BJ (cell line): ENCODE measurements around the gene TREH. TPM values are rescaled to one million over a fixed set of nuclear protein-coding genes. Genes with fewer than 3 reads are reported as not detected.
A peak's percentile ranks its signal among the peaks of the same experiment; 100 is the strongest.

Experiments
- CTCF ChIA-PET: fragments of 350-600 bp; formaldehyde crosslinking; extraction: SDS; loops from one replicate; lab custom pipeline; 2021; ENCODE audit warnings: antibody characterized with exemption, inconsistent platforms; lab: Yijun Ruan, JAX
- POLR2A ChIA-PET: fragments of 300-600 bp; sonication (Branson Sonifier 250); formaldehyde crosslinking; extraction: SDS; loops from one replicate; lab custom pipeline; 2021; ENCODE audit warnings: antibody characterized with exemption; lab: Charles Lee
- DNase-seq: peaks from one replicate; pipeline ENCODE4 v3.0.0-alpha.2; 2011; ENCODE audit warnings: low read depth
- H3K27me3 ChIP-seq: 2 replicates; pipeline ENCODE4 v1.6.0; 2011; ENCODE audit warnings: low read length; ENCODE audit not compliant: control insufficient read depth, insufficient read depth
- H3K36me3 ChIP-seq: 2 replicates; pipeline ENCODE4 v1.5.1; 2011; ENCODE audit warnings: low read length; ENCODE audit not compliant: control insufficient read depth, insufficient read depth
- H3K4me3 ChIP-seq: 2 replicates; pipeline ENCODE4 v1.5.1; 2011; ENCODE audit warnings: low read depth, mild to moderate bottlenecking, control low read depth, low read length
- polyA plus RNA-seq: library from polyadenylated mRNA; depleted of rRNA; stranded (reverse); fragments of >200 nt; gene quantifications from 2 replicates; pipeline ENCODE4 v1.2.3, GENCODE V29; 2011
- TF ChIP-seq, protein P1 (sequence below): IDR thresholded peaks from 2 replicates; pipeline ENCODE4 v1.5.1; 2011; ENCODE audit warnings: low read depth, mild to moderate bottlenecking, control low read depth, inconsistent platforms, low read length, moderate library complexity; ENCODE audit not compliant: insufficient read depth

The TREH gene
- polyA plus RNA-seq, 1 experiment: not detected

DNA sequence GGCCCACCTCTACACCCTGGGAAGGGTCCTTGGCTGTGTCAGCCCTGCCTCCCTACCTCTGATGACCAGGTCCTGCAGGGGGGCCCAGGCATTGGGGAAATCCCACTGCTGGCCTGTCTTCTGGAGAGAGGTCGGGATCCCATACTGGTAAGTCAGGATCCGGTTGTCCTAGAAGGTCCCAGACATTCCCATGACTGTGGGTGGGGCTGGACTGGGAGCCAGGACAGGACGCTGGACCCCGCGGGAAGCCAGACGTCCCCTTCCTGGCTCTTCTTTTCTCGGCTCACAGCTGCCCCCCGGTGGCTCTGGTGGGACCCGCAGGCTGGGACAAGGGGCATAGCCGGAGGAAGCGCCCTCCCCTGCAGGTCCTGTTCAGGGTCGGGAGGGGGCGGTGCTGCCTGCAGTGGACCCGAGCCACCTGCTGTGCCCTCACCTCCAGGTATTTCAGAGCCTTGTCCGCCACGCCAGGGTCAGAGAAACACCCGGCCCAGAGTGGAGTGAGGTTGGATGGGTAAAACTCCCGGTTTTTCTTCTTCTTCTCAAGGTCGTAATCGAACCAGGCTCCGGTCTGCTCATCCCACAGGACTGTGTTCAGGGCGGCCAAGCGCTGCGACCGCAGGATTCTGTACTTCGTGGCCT, 20.0 kb downstream of the TREH start:
- Histone ChIP-seq H3K27me3 (no peaks in the 10 kb centered on the region), H3K4me3 (no peak overlapping the region), H3K36me3 (peaks cover 16% of the 10 kb centered on the region)
- POLR2A ChIA-PET: no interaction called here
- TF ChIP-seq, protein P1, sequence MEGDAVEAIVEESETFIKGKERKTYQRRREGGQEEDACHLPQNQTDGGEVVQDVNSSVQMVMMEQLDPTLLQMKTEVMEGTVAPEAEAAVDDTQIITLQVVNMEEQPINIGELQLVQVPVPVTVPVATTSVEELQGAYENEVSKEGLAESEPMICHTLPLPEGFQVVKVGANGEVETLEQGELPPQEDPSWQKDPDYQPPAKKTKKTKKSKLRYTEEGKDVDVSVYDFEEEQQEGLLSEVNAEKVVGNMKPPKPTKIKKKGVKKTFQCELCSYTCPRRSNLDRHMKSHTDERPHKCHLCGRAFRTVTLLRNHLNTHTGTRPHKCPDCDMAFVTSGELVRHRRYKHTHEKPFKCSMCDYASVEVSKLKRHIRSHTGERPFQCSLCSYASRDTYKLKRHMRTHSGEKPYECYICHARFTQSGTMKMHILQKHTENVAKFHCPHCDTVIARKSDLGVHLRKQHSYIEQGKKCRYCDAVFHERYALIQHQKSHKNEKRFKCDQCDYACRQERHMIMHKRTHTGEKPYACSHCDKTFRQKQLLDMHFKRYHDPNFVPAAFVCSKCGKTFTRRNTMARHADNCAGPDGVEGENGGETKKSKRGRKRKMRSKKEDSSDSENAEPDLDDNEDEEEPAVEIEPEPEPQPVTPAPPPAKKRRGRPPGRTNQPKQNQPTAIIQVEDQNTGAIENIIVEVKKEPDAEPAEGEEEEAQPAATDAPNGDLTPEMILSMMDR: peak; percentile 99
- CTCF ChIA-PET: interaction anchor here (0.5 to 6.0 kb wide), 31 partner anchors 8 to 384 kb away, joined by 3 to 56 read pairs (median 5); partner anchors contain the start of genes PHLDB1, TREH and UPK2
- no peak for DNase-seq

DNA sequence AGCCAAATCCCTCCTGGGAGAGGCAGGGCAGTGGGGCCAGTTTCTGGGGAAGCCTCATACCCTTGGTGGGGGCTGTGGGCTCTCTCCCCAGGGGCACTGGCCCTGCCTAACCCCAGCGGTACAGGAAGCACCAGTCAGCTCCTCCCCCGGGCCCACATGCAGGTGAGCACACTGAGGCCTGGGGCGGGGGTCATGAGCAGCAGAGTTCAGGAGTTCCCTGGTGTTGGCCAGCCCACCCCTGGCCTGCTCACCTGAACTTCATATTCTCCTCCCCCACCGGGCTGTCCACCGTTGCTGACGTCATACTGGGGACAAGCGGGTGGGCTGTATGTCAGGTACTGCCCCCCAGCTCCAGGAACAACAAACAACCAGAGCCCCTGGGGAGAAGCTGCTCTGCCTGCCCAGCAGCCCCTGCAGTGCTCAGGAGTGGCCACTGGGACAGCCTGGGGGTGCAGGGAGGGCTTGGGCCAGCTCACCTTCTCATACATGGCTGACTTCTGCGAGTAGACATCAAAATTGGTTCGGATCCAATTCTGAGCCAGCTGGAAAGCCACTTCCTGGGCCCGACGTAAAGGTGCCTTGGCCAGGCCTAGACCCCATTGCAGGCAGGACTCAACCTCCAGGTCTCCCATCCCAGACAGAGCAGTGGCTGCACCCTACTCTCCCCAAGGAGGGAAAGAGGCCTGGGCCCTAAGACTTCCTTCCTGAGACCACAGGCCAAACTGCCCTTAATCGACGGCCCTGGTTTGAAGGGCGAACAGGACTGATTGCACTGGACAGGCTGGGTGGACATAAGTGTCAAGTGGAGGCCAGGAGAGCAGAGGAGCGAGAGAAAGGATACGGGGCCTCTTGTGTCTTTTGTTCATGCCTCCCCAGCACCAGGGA, 20.8 kb downstream of the TREH start:
- no peak for DNase-seq
- Histone ChIP-seq H3K36me3 (peaks cover 16% of the 10 kb centered on the region), H3K27me3 (no peaks in the 10 kb centered on the region), H3K4me3 (no peak overlapping the region)
- ChIA-PET CTCF (interaction anchor here (0.6 to 6.0 kb wide), 32 partner anchors 8 to 361 kb away, joined by 3 to 56 read pairs (median 5); partner anchors contain the start of genes PHLDB1, TREH and UPK2), POLR2A (no interaction called here)
- TF ChIP-seq, protein P1: peak; percentile 32; the same call in 1 of the 2 replicates

DNA sequence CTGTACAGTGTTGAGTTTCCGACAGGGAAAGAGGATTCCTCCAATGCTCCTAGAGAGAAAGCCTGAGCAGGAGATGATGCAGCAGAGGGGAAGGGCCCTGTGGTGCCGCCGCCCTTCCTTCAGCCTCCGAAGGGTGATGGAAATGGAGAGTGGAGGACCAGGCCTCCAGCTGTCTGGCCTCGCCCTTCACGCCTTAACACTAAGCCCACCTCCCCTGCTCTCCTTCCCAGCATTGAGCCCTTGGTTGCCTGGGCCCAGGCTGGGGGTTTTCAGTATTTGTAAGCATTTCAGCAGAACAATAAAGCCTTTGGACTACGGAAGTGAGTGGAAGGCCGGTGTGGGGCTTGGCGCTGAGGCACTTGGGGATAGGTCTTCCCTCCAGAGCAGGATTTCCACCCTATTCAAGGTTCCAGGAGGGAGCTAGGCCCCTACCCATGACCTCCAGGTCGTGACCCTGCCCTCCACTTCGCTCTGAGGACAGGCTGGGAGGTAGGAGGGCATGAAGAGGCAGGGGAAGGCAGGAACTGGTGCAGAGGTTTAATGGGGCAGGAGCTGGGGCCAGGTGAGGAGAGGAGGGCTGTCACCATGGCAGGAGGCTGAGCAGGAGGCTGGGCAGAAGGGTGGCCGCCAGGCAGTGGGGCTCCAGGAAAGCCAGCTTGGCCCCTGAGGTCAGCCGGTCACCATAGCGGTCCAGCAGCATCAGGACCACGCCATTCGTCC, 21.6 kb downstream of the TREH start:
- TF ChIP-seq, protein P1: no peak
- POLR2A ChIA-PET: no interaction called here
- DNase-seq: no peak
- CTCF ChIA-PET: interaction anchor here (0.7 to 6.0 kb wide), 17 partner anchors 10 to 299 kb away, joined by 3 to 56 read pairs (median 6); partner anchors contain the start of genes PHLDB1 and UPK2
- Histone ChIP-seq H3K27me3 (no peaks in the 10 kb centered on the region), H3K36me3 (peaks cover 19% of the 10 kb centered on the region), H3K4me3 (no peak overlapping the region)

DNA sequence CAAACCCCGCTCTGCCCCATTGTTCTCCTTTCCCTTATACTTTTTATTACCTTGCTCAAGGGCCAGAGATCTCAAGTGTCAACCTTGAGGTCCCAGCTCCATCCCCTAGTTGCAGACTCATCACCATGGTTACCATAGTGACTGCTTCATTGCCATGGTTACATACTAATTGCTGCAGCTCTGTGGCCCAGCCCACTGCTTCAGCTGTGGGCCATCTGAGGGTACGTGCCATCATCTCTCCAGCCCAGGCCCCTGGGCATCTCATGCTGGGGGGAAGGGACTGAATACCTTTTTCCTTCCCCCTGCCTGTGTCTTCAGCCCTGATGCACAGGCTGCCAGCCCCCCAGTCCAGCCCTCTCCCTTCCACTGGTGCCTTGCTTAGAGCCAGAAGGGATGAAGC, 22.2 kb downstream of the TREH start:
- no peak overlapping the region for H3K4me3 ChIP-seq
- TF ChIP-seq, protein P1: no peak
- H3K36me3 ChIP-seq: peaks cover 22% of the 10 kb centered on the region
- no peak for DNase-seq
- ChIA-PET CTCF (interaction anchor here (1.0 to 6.0 kb wide), 7 partner anchors 17 to 300 kb away, joined by 3 to 56 read pairs (median 6); partner anchors contain the start of genes PHLDB1 and UPK2), POLR2A (no interaction called here)
- no peaks in the 10 kb centered on the region for H3K27me3 ChIP-seq
